HepG2 (cell line): ENCODE results near the gene CTNND2. TPM values are rescaled to one million over a fixed set of nuclear protein-coding genes. Genes with fewer than 3 reads are reported as not detected.

Experiments
- ATAC-seq: fragments of 200-7000 bp; cut with Tn5 transposase; 3 replicates; pipeline ENCODE4 v1.9.1; 2020; ENCODE audit warnings: mild to moderate bottlenecking, moderate library complexity
- BruUV-seq: library from RNA; stranded (reverse); fragments of 400-500 nt; replicated peaks from 2 replicates; lab custom pipeline; 2021; lab: Mats Ljungman, UMichigan
- CTCF ChIA-PET: fragments of 300-600 bp; formaldehyde crosslinking; extraction: SDS; loops from one replicate; lab custom pipeline; 2021; ENCODE audit warnings: low total read pairs, inconsistent platforms, low intra/inter-chr PET ratio; lab: Yijun Ruan, JAX
- POLR2A ChIA-PET: fragments of 350-600 bp; sonication (Branson Sonifier 250); formaldehyde crosslinking; loops from one replicate; lab custom pipeline; 2020; ENCODE audit warnings: antibody characterized with exemption, inconsistent platforms; lab: Yijun Ruan, JAX
- DNase-seq: peaks from one replicate; pipeline ENCODE4 v3.0.0-alpha.2; 2015; ENCODE audit warnings: low spot score
- FAIRE-seq: peaks from 3 replicates; lab custom pipeline; 2011; peaks lifted over from hg19 to GRCh38; lab: Jason Lieb, UNC
- H2AFZ ChIP-seq: one replicate; pipeline ENCODE4 v1.6.1; 2011; ENCODE audit warnings: low read length, inconsistent platforms
- H3K27ac ChIP-seq: fragments of 300-600 bp; 3 replicates; pipeline ENCODE4 v1.8.0; 2011; ENCODE audit warnings: mixed run types, mild to moderate bottlenecking, mixed read lengths, low read length, inconsistent platforms; ENCODE audit not compliant: insufficient read depth; ENCODE audit errors: extremely low read length
- H3K27me3 ChIP-seq, 2 experiments: fragments of 200-600 bp in 1 of 2; 2 replicates in 1 of 2; 3 replicates in 1 of 2; pipeline versions ENCODE4 v1.6.0 to v1.8.0; 2011; ENCODE audit warnings: low read length in 2 of 2, mild to moderate bottlenecking in 2 of 2, moderate library complexity in 2 of 2, inconsistent platforms in 1 of 2; ENCODE audit not compliant: insufficient read depth in 2 of 2, control insufficient read depth in 1 of 2
- H3K36me3 ChIP-seq, 2 experiments: fragments of 200-600 bp in 1 of 2; replicated peaks in 1 of 2; 2 replicates in 1 of 2; 3 replicates in 1 of 2; pipeline versions ENCODE4 v1.5.1 to v1.8.0; 2011; ENCODE audit warnings: low read length in 2 of 2, inconsistent platforms in 1 of 2; ENCODE audit not compliant: insufficient read depth in 2 of 2, control insufficient read depth in 1 of 2
- H3K4me1 ChIP-seq: 2 replicates; pipeline ENCODE4 v1.5.1; 2012; ENCODE audit warnings: low read length, inconsistent platforms; ENCODE audit not compliant: insufficient read depth
- H3K4me2 ChIP-seq: 2 replicates; pipeline ENCODE4 v1.6.0; 2011; ENCODE audit warnings: low read depth, low read length, inconsistent platforms
- H3K4me3 ChIP-seq, 3 experiments: fragments of 200-600 bp in 1 of 3; sonication (generic), shearing (Covaris generic) in 1 of 3; replicated peaks in 1 of 3; 2 replicates each; pipeline ENCODE4 v1.5.1; 2011 to 2016; ENCODE audit warnings: low read length in 3 of 3, inconsistent platforms in 2 of 3, low read depth in 2 of 3, mild to moderate bottlenecking in 2 of 3, control low read depth in 1 of 3, mixed read lengths in 1 of 3; ENCODE audit not compliant: insufficient read depth in 1 of 3
- H3K79me2 ChIP-seq: one replicate; pipeline ENCODE4 v1.6.1; 2011; ENCODE audit warnings: low read length, inconsistent platforms; ENCODE audit not compliant: insufficient read depth
- H3K9ac ChIP-seq: 2 replicates; pipeline ENCODE4 v1.6.0; 2011; ENCODE audit warnings: mild to moderate bottlenecking, low read depth, low read length, inconsistent platforms; ENCODE audit not compliant: insufficient read depth
- H3K9me3 ChIP-seq: 2 replicates; pipeline ENCODE4 v1.5.1; 2012; ENCODE audit warnings: mild to moderate bottlenecking, low read length
- H4K20me1 ChIP-seq: 2 replicates; pipeline ENCODE4 v1.6.0; 2011; ENCODE audit warnings: inconsistent platforms, mild to moderate bottlenecking, low read length, moderate library complexity; ENCODE audit not compliant: insufficient read depth
- ARID5B ChIP-seq: IDR thresholded peaks from 2 replicates; pipeline ENCODE4 v1.4.0; 2020; ENCODE audit warnings: mild to moderate bottlenecking, missing genetic modification reagents
- CBX1 ChIP-seq: IDR thresholded peaks from one replicate; pipeline ENCODE4 v1.6.1; 2016; ENCODE audit warnings: antibody characterized with exemption, low read depth
- JDP2 ChIP-seq: sonication (generic); formaldehyde crosslinking; IDR thresholded peaks from 2 replicates; pipeline ENCODE4 v1.8.1; 2022; ENCODE audit warnings: missing genetic modification reagents, borderline replicate concordance
- NFIC ChIP-seq: IDR thresholded peaks from 2 replicates; pipeline ENCODE4 v1.6.1; 2012; ENCODE audit warnings: mild to moderate bottlenecking, low read length, inconsistent platforms
- POLR2AphosphoS5 ChIP-seq: IDR thresholded peaks from 2 replicates; pipeline ENCODE4 v1.6.1; 2012; ENCODE audit warnings: low read depth, low read length
- RBAK ChIP-seq: sonication (generic); formaldehyde crosslinking; IDR thresholded peaks from 2 replicates; pipeline ENCODE4 v1.5.1; 2020; ENCODE audit warnings: mild to moderate bottlenecking, missing genetic modification reagents
- STAT5B ChIP-seq: sonication (generic); formaldehyde crosslinking; IDR thresholded peaks from 2 replicates; pipeline ENCODE4 v1.4.0; 2020; ENCODE audit warnings: missing genetic modification reagents
- TFAP4 ChIP-seq: sonication (generic); IDR thresholded peaks from 2 replicates; pipeline ENCODE4 v1.6.1; 2016; ENCODE audit warnings: low read depth, borderline replicate concordance
- TGIF2 ChIP-seq: IDR thresholded peaks from 2 replicates; pipeline ENCODE4 v1.6.1; 2016; ENCODE audit warnings: control low read depth, missing compliant biosample characterization
- THAP11 ChIP-seq: IDR thresholded peaks from 2 replicates; pipeline ENCODE4 v1.6.1; 2016; ENCODE audit warnings: missing biosample characterization, missing genetic modification reagents
- ZNF629 ChIP-seq: sonication (generic); formaldehyde crosslinking; conservative IDR thresholded peaks from 2 replicates; pipeline ENCODE4 v1.5.0; 2020; ENCODE audit warnings: missing genetic modification reagents
- ZNF75D ChIP-seq: sonication (generic); formaldehyde crosslinking; IDR thresholded peaks from 2 replicates; pipeline ENCODE4 v1.8.1; 2023; ENCODE audit warnings: missing genetic modification reagents, mild to moderate bottlenecking, borderline replicate concordance
- WGBS: methylation state at CpG from one replicate; pipeline ENCODE4 v1.1.6; 2017; ENCODE audit warnings: low lambda C conversion rate; 5-methylcytosine and 5-hydroxymethylcytosine counted together
- in situ Hi-C: cut with HindIII; loops from 2 replicates; pipeline ENCODE4 v1.10.0; 2017; ENCODE audit warnings: low pct_unique_long_range_greater_than_20kb; ENCODE audit not compliant: extremely low pct_ligation_motif_present
- intact Hi-C: fragments of 100-400 bp; cut with micrococcal nuclease; formaldehyde crosslinking; loops from one replicate; pipeline ENCODE4 v1.10.0; 2022; ENCODE audit not compliant: unreplicated experiment
- polyA plus RNA-seq, 8 experiments: library from polyadenylated mRNA; depleted of rRNA in 3 of 8; stranded (reverse) in 7 of 8; unstranded in 1 of 8; fragments of >200 nt; fragmentation: Illumina TruSeq in 4 of 8; extraction: Trizol in 4 of 8; gene quantifications; 2 replicates each; pipeline versions ENCODE4 v1.2.1 to v1.2.3, GENCODE V29; 2011 to 2016; ENCODE audit warnings: low read depth in 4 of 8, missing spikeins in 1 of 8, mixed read lengths in 1 of 8; ENCODE audit not compliant: insufficient read depth in 1 of 8
- total RNA-seq, 5 experiments: library from RNA; depleted of rRNA; stranded (reverse); fragments of >200 nt; fragmentation: Illumina TruSeq; extraction: Trizol; gene quantifications; 2 replicates each; pipeline ENCODE4 v1.2.3, GENCODE V29; 2016; ENCODE audit warnings: low read depth in 1 of 5
- TF ChIP-seq, protein P1 (sequence below), 2 experiments: sonication (generic) in 1 of 2; formaldehyde crosslinking in 1 of 2; IDR thresholded peaks; 2 replicates each; pipeline versions ENCODE4 v1.4.0 to v1.6.1; 2016 to 2020; ENCODE audit warnings: borderline replicate concordance in 1 of 2, low read depth in 1 of 2, mild to moderate bottlenecking in 1 of 2, missing genetic modification reagents in 1 of 2

The CTNND2 gene
- total and polyA plus RNA-seq, 2 of the 13 experiments (the other 11 are each of a cell fraction or from before 2014, with no cell fraction given) = not detected

GRCh38 chr5:11903121-11903613, 1.1 kb downstream of the CTNND2 start (continued):
- TF ChIP-seq STAT5B (CRISPR knock-in tag) (no peak), ZNF75D (CRISPR knock-in tag) (no peak), RBAK (CRISPR knock-in tag) (no peak)
- TF ChIP-seq, all 625 proteins: peak for 0

DNA sequence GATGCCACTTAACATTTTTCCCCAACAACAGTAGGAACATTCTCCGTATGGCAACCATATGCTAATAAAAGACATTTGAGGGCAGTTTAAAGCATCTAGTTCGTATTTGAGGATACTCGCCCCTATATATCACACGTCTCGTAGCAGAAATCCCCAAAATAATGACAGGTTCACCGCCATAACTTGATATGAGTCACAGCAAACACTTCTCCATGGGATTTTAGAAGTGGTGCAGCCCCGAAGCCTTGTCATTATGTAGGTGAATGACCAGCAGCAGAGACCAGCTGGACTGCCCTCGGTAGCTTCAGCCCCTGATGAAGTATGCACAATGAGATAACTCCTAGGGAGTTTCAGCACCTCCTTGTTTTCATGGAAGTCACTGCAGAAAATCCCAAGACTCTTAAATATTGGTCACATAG, 2.0 kb downstream of the CTNND2 start:
- no TSS peak for BruUV-seq
- CTCF ChIA-PET = no interaction called here
- POLR2A ChIA-PET = no interaction called here
- ATAC-seq = no peak
- Histone ChIP-seq H3K27me3 (peaks cover 4 to 35% of the 10 kb centered on the region in 2 experiments), H3K4me1 (no peaks in the 10 kb centered on the region), H3K4me2 (no peak overlapping the region), H3K27ac (no peak overlapping the region), H4K20me1 (no peaks in the 10 kb centered on the region), H3K36me3 (no peaks in the 10 kb centered on the region), H2AFZ (no peak overlapping the region), H3K79me2 (no peaks in the 10 kb centered on the region), H3K9ac (no peak overlapping the region), H3K9me3 (no peaks in the 10 kb centered on the region), H3K4me3 (no peak overlapping the region)
- in situ Hi-C loops = no loop called here
- 12% methylated on average over 6 of the region's 8 CpGs for WGBS
- no peak for FAIRE-seq
- no peak for DNase-seq
- intact Hi-C loops = no loop called here
- no peak for TF ChIP-seq POLR2AphosphoS5
- TF ChIP-seq JDP2 (CRISPR knock-in tag) = no peak
- no peak for TF ChIP-seq ZNF629 (CRISPR knock-in tag)
- TF ChIP-seq, protein P1, sequence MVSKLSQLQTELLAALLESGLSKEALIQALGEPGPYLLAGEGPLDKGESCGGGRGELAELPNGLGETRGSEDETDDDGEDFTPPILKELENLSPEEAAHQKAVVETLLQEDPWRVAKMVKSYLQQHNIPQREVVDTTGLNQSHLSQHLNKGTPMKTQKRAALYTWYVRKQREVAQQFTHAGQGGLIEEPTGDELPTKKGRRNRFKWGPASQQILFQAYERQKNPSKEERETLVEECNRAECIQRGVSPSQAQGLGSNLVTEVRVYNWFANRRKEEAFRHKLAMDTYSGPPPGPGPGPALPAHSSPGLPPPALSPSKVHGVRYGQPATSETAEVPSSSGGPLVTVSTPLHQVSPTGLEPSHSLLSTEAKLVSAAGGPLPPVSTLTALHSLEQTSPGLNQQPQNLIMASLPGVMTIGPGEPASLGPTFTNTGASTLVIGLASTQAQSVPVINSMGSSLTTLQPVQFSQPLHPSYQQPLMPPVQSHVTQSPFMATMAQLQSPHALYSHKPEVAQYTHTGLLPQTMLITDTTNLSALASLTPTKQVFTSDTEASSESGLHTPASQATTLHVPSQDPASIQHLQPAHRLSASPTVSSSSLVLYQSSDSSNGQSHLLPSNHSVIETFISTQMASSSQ (IDR thresholded peaks at IDR 0.05; ENCODE audit: low read depth) = no peak
- TF ChIP-seq, protein P1 (CRISPR knock-in tag; IDR thresholded peaks at IDR 0.05; ENCODE audit: borderline replicate concordance) = no peak
- TF ChIP-seq ARID5B (CRISPR knock-in tag) = no peak
- TF ChIP-seq THAP11 = no peak
- TF ChIP-seq TFAP4 = no peak
- no peak for TF ChIP-seq CBX1
- TF ChIP-seq TGIF2 (CRISPR knock-in tag) = no peak
- TF ChIP-seq NFIC = no peak
